Mesothelial cell of epicardium (in vitro differentiated cells): ENCODE data around the gene COL11A1. TPM values are rescaled to one million over a fixed set of nuclear protein-coding genes. Genes with fewer than 3 reads are reported as not detected.

Experiments
- DNase-seq, 2 experiments: peaks; one replicate each; pipeline ENCODE4 v3.0.0; 2021; ENCODE audit warnings: low spot score in 2 of 2; ENCODE audit not compliant: unreplicated experiment in 2 of 2
- H3K27ac Mint-ChIP-seq: 2 replicates; pipeline ENCODE4 v1.8.0; 2021; ENCODE audit warnings: mixed read lengths
- H3K27me3 Mint-ChIP-seq: 2 replicates; pipeline ENCODE4 v1.8.0; 2021; ENCODE audit warnings: low read depth, mixed read lengths
- H3K36me3 Mint-ChIP-seq: 2 replicates; pipeline ENCODE4 v1.8.0; 2021; ENCODE audit warnings: mixed read lengths
- H3K4me1 Mint-ChIP-seq: 2 replicates; pipeline ENCODE4 v1.8.0; 2021; ENCODE audit warnings: mixed read lengths
- H3K4me3 Mint-ChIP-seq: 2 replicates; pipeline ENCODE4 v1.8.0; 2021; ENCODE audit warnings: mild to moderate bottlenecking, moderate library complexity, mixed read lengths
- H3K9me3 Mint-ChIP-seq: 2 replicates; pipeline ENCODE4 v1.8.0; 2021; ENCODE audit warnings: mixed read lengths
- CTCF ChIP-seq: fragments of 200-600 bp; sonication (generic); IDR thresholded peaks from one replicate; pipeline ENCODE4 v1.5.0; 2021; ENCODE audit warnings: antibody characterized with exemption; ENCODE audit not compliant: unreplicated experiment
- total RNA-seq: library from RNA; stranded (reverse); gene quantifications from 3 replicates; pipeline ENCODE4 v1.2.1, GENCODE V29; 2021

Gene COL11A1
- total RNA-seq, 1 donor from 2014 or later = 133 TPM

GRCh38 chr1:103084181-103084580, 24.1 kb downstream of the COL11A1 start:
- no peak overlapping the region for H3K27ac Mint-ChIP-seq
- H3K27me3 Mint-ChIP-seq = no peaks in the 10 kb centered on the region
- peaks cover 3% of the 10 kb centered on the region for H3K4me1 Mint-ChIP-seq
- no peak overlapping the region for H3K4me3 Mint-ChIP-seq
- TF ChIP-seq CTCF = no peak
- DNase-seq = no peak
- no peaks in the 10 kb centered on the region for H3K9me3 Mint-ChIP-seq
- no peaks in the 10 kb centered on the region for H3K36me3 Mint-ChIP-seq

GRCh38 chr1:103075316-103076000, 32.9 kb downstream of the COL11A1 start:
- no peak for TF ChIP-seq CTCF
- no peak overlapping the region for H3K27ac Mint-ChIP-seq
- H3K4me1 Mint-ChIP-seq = no peaks in the 10 kb centered on the region
- H3K9me3 Mint-ChIP-seq = no peaks in the 10 kb centered on the region
- H3K36me3 Mint-ChIP-seq = peaks cover 1% of the 10 kb centered on the region
- H3K27me3 Mint-ChIP-seq = no peaks in the 10 kb centered on the region
- DNase-seq = no peak
- no peak overlapping the region for H3K4me3 Mint-ChIP-seq

- H3K27ac Mint-ChIP-seq = no peak overlapping the region
Observed at GRCh38 chr1:103074224-103074623, 34.1 kb downstream of the COL11A1 start.

GRCh38 chr1:103069201-103069600, 39.1 kb downstream of the COL11A1 start:
- no peak for DNase-seq
- no peaks in the 10 kb centered on the region for H3K4me1 Mint-ChIP-seq
- no peak for TF ChIP-seq CTCF
- H3K36me3 Mint-ChIP-seq = peaks cover 1% of the 10 kb centered on the region
- no peaks in the 10 kb centered on the region for H3K9me3 Mint-ChIP-seq
- no peak overlapping the region for H3K4me3 Mint-ChIP-seq
- no peak overlapping the region for H3K27ac Mint-ChIP-seq
- no peaks in the 10 kb centered on the region for H3K27me3 Mint-ChIP-seq

More at GRCh38 chr1:103074224-103074623, 34.1 kb downstream of the COL11A1 start:
- no peak for TF ChIP-seq CTCF
- no peak for DNase-seq
- Mint-ChIP-seq H3K36me3 (peaks cover 1% of the 10 kb centered on the region), H3K27me3 (no peaks in the 10 kb centered on the region), H3K4me3 (no peak overlapping the region), H3K4me1 (no peaks in the 10 kb centered on the region), H3K9me3 (no peaks in the 10 kb centered on the region)

- no peak for DNase-seq
- Mint-ChIP-seq H3K9me3 (no peaks in the 10 kb centered on the region), H3K36me3 (peaks cover 1% of the 10 kb centered on the region), H3K27ac (no peak overlapping the region), H3K4me1 (peaks cover 4% of the 10 kb centered on the region), H3K27me3 (no peaks in the 10 kb centered on the region), H3K4me3 (no peak overlapping the region)
- TF ChIP-seq CTCF = no peak
Observed at GRCh38 chr1:103063921-103064320, 44.4 kb downstream of the COL11A1 start.

GRCh38 chr1:103058391-103058790, 49.9 kb downstream of the COL11A1 start:
- no peaks in the 10 kb centered on the region for H3K27me3 Mint-ChIP-seq
- no peak for DNase-seq
- no peak overlapping the region for H3K4me3 Mint-ChIP-seq
- H3K27ac Mint-ChIP-seq = no peak overlapping the region
- H3K36me3 Mint-ChIP-seq = peaks cover 16% of the 10 kb centered on the region
- H3K9me3 Mint-ChIP-seq = peaks cover 8% of the 10 kb centered on the region
- TF ChIP-seq CTCF = no peak
- peaks cover 4% of the 10 kb centered on the region for H3K4me1 Mint-ChIP-seq
